RPMI8226 (cell line): ENCODE results near the gene CENPM.
A peak's percentile ranks its signal among the peaks of the same experiment; 100 is the strongest.

Source experiments
- DNase-seq: peaks from one replicate; pipeline ENCODE4 v3.0.0-alpha.2; 2015

Gene CENPM, protein sequence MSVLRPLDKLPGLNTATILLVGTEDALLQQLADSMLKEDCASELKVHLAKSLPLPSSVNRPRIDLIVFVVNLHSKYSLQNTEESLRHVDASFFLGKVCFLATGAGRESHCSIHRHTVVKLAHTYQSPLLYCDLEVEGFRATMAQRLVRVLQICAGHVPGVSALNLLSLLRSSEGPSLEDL

DNA sequence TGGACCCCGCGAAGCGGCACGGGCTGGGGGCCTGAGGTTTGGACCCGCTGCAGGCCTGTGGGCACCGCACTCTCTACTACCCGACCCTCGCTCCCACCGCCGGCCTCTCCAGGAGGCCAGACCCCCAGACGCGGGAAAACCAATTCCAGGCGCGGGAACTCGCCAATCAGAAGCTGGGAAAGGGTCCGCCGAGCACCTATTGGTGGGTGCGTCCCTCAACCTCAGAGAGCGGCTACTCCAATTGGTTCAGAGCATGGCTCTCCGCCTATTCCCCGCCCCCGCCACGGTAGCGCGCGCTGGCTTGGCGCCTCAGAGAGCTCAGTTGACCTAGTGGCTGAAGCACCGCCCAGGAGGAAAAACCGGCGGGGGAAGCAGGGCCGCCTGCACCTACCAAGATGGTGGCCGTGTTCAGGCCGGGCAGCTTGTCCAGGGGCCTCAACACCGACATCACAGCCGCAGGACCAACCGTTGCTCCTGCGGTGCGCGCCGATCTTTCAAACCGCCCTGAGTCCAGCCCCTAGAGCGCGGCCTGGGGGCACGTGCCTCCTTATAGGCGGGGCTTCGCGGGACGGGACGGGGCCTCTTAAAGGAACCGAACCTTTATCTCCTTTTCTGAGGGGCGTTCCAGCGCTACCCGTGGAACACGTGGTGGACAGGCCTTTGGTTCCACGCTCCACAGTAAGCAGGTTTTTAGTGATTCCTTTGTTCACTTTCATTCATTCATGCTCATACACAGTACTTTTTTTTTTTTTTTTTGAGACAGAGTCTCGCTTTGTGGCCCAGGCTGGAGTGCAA is at the start of gene CENPM:
Gene CENPM (minus strand): TSS at position 524 of the 795 bp plus-strand sequence. CDS start 76 bp downstream, at position 448.
- peak; percentile 95 for DNase-seq

DNA sequence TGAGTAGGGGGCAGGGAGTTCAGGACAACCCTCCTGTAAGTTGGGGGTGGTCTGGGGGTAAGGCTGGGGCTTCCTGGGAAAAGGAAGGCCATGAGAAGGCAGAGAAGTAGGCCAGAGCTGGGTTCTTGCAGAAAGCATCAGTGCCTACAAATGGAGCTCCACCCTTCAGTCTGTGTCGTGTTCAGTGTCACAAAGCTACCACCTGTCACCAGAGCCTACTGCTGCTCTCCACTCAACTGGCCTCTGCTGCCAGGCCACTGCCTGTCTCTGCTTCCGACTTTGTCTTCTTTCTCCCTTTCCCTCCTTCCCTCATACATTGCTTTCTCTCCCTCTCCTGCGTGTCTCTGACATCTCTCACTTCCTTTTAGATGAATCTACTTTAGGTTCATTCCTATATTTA is 48.3 kb upstream of the CENPM start:
- no peak for DNase-seq

DNA sequence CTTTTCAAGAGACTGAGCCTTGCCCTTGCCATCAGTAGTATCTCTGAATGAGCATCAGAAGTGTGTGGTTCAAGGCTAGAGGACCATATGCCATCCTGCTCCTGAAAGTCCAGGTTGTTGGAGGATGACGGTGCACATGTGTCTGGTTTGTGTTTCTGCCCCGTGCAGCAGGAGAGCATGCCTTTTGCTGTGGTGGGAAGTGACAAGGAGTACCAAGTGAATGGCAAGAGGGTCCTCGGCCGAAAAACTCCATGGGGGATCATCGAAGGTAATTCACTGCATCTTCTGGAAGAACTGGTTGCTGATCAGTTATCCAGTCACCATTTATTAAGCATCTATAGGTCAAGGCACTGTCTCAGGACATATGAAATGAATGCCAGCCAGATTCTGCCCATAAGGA is 45.5 kb upstream of the CENPM start:
- DNase-seq = no peak

DNA sequence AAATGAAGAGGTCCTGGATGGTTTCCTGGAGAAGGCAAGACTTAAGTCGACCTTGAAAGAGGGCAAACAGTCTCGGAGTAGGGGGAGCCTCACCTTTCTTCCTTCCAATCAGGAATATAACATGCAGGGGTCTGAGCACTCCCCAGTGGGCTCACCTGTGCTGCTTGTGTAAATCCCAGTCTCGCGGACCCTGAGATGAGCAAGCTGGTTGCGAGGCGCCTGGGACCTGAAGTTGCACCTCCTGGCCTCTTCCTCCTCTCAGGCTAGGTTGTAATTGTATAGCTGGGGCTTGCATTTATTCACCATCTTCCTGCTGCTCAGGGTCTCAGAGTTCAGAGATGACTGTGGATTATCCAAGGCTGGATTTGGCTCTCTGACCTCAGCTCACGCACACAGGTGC is 44.2 kb upstream of the CENPM start:
- no peak for DNase-seq

DNA sequence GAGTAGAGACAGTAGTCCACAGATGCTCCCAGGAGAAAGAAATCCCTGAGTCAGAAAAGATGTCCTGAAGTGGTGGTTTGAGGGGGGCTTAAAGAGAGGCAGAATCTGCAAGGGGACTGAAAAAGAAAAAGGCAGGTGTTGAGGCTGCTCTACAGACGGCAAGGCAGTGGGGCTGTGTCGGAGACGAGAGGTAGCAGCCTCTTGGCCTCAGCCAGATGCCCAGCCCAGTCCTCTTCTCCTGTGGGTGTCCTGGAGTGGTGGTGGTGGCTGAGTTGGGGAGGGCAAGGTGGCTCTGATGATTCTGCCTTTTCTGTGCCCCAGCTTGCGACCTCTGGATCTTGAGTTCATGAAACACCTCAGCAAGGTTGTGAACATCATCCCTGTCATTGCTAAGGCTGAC is 42.3 kb upstream of the CENPM start:
- no peak for DNase-seq

DNA sequence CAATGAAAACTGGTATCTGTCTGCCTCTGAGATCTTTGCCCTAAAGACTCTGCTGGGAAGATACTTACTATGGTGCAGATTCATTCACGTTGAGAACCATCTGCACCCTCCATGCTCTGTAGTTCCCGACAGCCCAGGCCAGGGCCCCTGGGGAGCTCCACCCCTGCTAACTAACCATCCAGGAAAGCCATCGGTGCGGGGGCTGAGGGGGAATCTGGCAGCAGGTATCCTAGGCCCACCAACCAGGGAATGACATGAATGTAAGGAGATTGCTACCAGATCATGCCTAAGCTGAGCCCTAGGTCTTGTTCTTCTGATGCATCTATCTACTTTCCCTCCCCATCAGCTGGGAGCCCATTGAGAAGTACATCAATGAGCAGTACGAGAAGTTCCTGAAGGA is 40.3 kb upstream of the CENPM start:
- no peak for DNase-seq

DNA sequence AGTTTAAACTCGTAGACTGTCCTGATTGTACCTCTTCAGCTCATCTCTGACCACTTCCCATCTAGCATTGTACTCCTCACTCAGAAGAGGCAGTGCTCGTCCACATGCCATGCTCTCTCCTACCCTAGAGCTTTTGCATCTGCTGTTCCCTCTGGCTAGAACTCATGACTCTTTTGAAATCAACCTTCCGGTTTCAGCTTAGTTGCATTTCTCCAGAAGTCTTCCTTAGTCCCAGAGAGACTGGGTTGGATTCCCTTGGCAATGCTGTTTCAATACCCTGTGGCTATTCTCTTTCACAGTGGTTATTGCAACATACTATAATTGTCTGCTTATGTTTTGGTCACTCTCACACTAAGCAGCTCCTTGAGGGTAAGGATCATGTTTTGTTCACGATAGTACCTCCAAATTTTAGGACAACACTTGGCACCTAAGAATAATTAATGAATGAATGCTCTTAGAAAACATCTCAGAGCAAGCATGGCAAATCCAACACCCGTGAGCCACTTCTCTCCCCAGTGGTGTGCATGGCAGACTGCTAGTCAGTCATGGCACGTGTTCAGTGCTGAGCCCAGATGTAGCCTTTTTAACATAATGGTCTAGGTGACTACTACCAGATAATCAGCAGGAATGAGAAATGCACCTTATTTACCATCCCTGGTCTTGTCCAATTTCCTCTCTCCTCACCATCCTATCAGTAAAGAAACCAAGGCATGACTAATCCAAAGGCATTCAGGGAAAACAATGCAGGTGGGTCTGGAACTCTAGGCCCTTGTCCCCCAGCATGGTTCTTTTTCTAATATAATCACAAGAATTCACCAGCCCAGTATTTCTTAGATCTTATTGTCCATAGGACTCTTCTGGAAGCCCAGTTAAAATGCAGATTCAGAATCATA is 36.8 kb upstream of the CENPM start:
- DNase-seq = no peak

DNA sequence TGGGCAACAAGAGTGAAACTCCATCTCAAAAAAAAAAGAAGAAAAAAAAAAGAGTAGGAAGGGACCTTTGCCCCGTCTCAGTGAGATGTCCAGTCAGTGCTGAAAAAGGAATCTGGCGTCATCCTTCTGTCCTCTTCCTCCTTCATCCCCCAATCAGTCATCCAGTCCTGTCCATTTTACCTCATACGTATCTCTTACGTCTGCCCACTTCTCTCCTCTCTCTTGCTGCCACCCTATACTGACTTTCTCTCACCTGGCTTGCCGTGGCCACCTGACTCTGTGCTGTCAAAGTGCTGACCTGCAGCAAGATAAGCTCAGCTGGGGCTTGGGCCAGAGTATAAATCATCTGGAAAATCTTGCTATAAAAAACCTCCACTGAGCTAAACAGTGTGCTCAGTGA is 35.9 kb upstream of the CENPM start:
- DNase-seq = no peak

DNA sequence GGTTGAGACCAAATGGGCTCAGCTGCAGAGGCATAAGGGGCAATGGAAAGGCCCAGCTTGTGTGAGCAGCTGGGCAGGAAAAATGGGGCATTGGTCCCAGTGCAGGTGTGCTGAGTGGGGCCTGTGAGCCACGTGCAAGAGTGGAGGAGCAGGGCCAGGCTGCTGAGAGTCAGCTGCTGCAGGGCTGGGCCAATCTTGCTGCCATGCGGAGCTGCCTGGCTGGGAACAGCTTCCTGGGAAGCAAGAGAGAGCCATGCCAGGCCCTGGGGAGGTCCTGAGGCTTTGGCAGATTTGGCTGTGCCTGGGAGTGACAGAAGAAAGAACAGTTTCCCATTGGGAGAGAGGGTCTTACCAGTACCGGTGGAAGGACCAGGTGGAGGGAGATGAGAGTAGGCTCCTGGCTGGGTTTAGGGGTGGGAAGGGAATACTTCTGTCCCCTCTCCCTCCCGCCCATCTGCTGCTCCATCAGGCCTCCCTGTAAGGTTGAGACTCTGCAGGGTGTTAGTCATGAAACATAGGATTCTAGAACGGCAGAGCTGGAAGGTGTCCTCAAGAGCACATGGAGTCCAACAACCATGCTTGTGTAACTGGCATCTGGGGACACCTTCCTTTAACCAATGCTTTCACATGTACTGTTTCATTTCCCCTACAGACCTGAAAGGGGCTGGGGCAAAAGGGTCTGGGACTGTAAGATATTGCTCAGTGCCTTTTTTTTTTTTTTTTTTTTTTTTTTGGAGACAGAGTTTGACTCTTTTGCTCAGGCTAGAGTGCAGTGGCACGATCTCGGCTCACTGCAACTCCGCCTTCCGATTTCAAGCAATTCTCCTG is 32.7 kb upstream of the CENPM start:
- peak; percentile 23 for DNase-seq

DNA sequence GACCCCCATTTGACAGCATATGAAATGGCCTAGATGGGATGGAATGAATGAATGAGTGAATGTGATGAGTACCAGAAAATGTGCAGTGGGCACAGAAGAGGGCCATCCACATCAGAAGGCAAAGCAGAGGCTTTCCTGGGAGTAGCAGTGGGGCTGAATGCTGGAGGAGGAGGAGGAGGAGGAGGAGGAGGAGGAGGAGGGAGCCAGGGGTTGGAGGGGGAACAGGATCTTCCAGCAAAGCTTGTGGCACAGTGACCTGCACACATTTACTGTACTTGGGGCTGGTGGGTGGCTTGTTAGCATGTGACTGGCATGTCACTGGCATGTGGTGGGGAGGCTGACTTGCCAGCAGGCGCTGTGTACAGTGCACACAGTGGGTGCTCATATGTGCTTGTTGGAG is 31.8 kb upstream of the CENPM start:
- no peak for DNase-seq

DNA sequence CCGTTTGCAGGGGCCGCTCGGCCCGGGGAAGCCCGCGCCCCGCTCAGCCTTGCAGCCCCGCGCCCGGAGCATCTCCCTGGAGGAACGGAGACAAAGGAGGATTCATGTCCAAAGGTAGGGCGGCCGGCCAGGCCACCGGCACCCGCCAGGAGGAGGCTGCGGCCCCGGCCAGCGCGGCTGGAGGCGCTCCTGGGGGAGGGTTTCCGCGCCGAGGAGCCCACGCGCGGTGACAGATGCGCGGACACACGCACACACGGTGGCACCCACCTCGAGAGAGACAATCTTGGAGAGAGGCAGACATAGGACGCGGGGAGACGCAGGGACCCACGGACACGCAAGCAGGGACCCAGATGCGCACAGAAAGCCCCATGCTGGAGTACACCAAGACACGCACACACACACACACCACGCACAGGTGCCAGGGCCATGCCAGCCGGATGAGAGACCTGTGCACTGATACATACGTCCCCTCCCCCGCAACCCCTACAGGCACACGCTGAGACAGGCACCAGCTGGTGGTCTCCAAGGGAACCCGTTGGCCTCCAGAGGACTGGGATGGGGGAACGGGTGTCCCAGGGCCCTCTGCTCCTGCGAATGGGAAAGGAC is 30.1 kb upstream of the CENPM start:
- DNase-seq = no peak

DNA sequence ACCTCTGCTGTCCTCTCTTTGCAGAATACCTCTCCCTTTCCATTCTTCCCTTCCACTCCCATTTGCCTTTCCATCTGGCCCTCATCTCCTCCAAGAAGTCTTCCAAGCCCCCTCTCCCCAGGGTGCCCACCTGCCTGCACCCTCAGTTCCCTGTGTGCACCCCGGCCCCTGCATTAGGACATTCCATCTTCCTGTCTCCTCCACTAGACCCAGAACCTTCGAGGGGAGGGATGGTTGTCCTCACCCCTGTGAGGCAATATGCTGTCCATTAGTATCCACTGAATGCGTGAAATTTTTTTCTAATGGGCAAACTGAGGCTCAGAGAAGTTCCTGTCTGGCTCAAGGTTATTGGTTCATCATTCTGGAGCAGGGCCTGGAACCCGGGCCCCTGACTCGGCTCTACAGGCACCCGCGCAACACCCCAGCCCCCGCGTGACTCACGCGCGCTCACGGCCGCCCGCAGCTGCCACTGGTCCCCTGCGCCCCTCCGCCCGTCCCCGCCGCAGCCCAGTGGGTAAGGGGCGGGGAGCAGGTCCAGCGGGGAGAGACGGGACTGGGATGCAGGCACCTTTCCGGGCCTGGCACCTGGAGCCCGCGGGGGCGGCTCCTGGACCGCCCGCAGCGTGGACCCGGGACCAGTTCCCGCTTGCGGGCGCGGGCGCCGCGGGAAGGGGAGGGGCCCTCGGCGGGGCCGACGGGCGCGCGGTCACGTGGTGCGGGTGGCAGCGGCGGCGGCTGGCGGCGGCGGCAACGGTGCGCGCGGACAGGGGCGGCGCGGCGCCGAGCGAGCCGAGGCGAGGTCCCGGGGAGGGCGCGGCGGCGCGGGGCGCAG is 29.3 kb upstream of the CENPM start:
- DNase-seq = peak; percentile 59

DNA sequence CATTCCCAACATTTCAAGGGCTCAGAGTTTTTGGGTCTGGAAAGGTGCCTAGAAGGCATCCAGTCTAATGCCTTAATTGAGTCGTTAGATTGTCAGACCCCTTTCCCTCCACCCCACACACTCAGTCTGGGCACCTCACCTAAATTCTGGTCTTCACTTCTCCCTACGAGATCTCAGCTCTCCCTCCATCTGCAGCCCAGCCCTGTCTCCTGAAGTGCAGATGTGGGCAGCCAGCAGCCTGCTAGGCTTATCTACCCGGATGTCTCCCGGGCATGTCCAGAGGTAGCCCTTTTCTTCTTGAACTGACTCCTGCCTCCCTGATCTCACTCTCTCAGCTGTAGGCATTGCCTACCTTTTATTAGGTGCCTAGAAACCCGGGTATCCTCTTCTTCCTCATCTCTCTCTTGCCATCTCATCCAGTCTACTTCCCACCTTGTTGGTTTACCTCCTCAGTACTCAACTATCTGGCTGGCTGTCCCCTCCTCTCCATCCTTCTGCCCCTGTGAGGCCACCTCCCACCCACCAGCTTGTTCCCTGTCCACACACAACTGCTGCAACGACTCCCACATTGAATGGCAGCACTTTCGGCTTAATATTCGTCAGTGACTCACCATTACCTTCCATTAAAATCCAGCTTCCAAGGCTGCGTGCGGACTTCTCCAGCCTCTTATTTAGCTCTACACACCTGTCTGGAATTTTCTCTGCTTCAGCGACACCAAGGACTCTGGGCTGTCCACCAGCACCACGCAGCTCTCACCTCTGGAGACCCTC is 28.5 kb upstream of the CENPM start:
- DNase-seq = no peak

DNA sequence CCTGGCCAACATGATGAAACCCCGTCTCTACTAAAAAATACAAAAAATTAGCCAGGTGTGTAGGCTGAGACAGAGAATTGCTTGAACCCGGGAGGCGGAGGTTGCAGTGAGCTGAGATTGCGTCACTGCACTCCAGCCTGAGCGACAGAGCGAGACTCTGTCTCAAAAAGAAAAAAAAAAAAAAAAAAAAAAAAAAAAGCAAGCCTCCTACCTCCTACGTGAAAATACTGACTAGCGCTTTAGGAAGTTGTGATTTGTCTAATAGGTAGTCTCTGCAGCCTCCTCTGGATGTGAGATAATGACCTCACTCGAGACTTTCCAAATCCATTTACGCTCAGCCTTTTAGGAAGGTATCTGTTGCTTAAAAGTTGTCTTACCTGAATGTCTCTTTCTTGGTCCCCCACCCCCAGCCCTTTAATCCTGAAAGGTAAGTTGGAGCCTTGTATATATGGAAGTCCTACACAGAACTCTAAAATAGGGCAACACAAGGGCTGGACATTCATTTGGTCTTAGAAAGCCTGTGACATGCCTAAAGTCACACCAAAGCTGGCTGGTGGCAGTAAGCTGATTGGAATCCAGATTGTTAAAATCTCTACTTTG is 27.8 kb upstream of the CENPM start:
- no peak for DNase-seq

DNA sequence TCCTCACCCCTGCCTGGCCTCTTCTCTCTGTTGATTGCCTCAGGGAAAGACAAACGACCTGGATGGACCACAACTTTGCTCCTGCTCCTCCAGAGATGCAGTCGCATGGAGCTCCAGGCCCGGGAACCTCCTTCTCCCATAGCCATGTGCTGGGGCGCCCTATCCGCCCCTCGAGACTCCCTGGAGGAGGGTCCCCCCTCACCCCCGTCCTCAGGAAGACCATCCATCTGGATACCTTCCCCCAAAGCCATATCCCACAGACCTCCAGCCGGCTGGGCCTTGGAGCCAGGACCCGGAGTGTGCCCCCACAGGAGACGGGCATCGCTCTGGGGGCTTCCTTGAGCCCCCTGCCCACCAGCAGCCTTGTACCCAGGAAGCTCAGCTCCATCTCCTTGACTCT is 24.5 kb upstream of the CENPM start:
- DNase-seq = no peak

DNA sequence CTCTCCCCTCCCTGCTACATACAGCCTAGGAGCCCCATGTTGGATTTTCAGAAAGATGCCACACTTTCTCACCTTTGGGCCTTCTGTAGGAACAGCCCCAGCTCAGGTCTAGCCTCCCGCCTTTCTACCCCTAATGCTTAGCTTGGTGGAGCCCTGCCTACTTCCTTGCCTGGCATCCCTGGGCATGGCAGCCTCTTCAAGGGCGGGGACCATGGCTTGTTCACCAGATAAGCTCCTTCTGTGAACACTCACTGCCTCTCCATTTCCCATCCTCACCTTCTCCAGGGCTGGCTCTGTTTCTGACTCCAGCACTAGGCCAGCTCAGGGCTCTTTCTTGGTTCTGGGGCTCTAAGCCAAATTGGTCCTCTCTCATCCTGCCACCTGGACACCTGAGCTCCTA is 23.6 kb upstream of the CENPM start:
- no peak for DNase-seq

DNA sequence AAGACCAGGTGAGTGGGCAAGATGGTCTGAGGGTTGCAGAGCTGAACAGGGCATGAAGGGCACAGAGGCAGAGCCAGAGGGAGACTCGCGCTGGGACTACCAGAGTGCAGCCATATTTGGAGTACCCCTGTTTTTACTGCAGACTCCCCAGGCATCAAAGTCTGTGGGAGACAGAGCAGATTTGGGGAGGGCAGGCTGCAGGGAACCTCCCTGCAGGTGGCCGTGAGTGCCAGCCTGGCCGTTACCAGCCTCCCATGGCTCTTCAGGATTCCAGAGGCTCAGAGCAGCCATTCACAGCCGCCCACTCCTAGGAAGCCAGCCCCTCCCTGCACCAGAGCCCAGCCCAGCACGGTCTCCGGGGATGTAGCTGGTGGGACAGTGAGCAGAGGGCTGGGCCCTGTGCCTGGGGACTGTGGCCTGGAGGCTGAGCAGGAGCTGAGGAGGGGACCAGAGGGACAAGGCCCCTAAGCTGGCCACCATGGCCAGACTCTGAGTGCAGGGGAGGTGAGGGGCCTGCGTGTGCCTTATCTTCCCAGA is 22.2 kb upstream of the CENPM start, which contains the start of gene SEPTIN3:
Gene SEPTIN3 (plus strand): TSS at position 334 of the 537 bp plus-strand sequence. CDS start 2,050 bp downstream, outside the sequence.
- DNase-seq = no peak

DNA sequence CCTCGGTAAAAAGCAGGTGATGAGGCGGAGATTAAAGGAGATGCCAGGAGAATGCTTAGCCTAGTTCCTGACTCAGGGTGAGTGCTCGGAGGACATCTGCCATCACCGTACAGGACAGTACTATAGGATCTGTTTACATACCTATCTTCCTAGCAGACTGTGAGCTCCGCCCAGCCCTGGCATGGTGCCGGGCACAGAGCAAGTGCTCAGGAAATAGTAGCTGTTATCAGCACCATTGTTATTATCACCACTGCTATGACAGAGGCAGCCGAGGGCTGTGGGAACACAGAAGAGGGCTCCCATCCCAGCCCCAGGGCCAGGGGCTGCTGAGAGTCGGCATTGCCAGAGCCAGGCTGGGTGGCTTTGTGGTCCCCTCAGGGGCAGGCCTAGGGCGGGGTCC is 21.6 kb upstream of the CENPM start:
- peak; percentile 49 for DNase-seq

DNA sequence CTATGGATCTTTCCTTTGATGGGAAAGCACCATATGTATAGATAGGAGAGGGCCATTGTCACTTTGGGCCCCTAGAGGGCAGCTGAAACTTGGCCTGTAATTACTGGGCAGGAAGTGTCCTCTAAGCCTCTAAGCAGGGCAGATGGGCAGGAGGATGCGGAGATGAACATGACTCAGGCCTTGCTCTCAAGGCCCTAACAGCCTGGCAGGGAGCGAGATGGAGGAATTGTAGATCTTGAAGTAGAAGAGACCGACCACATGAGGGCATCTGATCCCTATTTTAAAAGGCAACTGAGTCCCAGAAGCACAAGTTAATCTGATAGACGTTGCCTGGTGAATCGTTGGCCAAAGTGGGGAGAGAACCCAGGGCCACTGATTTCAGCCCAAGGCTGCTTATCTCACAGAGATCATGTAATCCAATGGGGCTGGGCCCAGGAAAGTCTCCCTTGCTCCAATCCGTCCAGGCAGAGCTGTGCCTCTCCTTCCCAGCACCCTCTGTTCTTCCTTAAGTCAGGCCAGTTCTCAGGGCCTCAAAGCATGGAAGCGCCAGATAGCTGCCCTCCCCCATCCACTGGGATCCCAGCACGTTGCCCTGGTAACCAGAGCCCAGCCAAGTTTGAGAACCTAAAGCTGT is 19.8 kb upstream of the CENPM start:
- peak; percentile 73 for DNase-seq
